SK-N-SH (cell line): ENCODE results near the gene DLL1. TPM values are rescaled to one million over a fixed set of nuclear protein-coding genes. Genes with fewer than 3 reads are reported as not detected.

Experiments used
- CTCF ChIA-PET: fragments of 300-600, 350-600 bp; formaldehyde crosslinking; extraction: SDS; loops from one replicate; lab custom pipeline; 2021; lab: Yijun Ruan, JAX
- POLR2A ChIA-PET: fragments of 350-600 bp; sonication (Branson Sonifier 250); formaldehyde crosslinking; extraction: SDS; loops from one replicate; lab custom pipeline; 2020; ENCODE audit warnings: antibody characterized with exemption, inconsistent platforms; lab: Yijun Ruan, JAX
- DNase-seq: peaks from one replicate; pipeline ENCODE4 v3.0.0; 2012
- H2AFZ ChIP-seq: fragments of 200-600 bp; sonication (generic); 2 replicates; pipeline ENCODE4 v1.8.1; 2016; ENCODE audit warnings: antibody characterized with exemption, mild to moderate bottlenecking, low read depth
- H3F3A ChIP-seq: fragments of 200-600 bp; sonication (generic); replicated peaks from 2 replicates; pipeline ENCODE3; 2016; ENCODE audit warnings: antibody characterized with exemption, mild to moderate bottlenecking; ENCODE audit not compliant: insufficient read depth
- H3K27ac ChIP-seq, 2 experiments: fragments of 200-500 bp in 1 of 2; fragments of 200-600 bp in 1 of 2; sonication (Bioruptor generic) in 1 of 2; sonication (generic), shearing (Covaris generic) in 1 of 2; 2 replicates each; pipeline versions ENCODE4 v1.5.1 to v1.6.1; 2014 to 2016; ENCODE audit warnings: low read depth in 2 of 2, inconsistent platforms in 1 of 2, low read length in 1 of 2, mild to moderate bottlenecking in 1 of 2, mixed read lengths in 1 of 2
- H3K27me3 ChIP-seq: fragments of 200-600 bp; sonication (generic), shearing (Covaris generic); 2 replicates; pipeline ENCODE4 v1.6.1; 2016; ENCODE audit warnings: mixed run types; ENCODE audit not compliant: insufficient read depth
- H3K36me3 ChIP-seq, 2 experiments: fragments of 200-500 bp in 1 of 2; fragments of 200-600 bp in 1 of 2; sonication (Bioruptor generic) in 1 of 2; sonication (generic) in 1 of 2; replicated peaks in 1 of 2; 2 replicates each; pipeline versions ENCODE3 to v1.5.1; 2014 to 2016; ENCODE audit warnings: low read length in 1 of 2, mild to moderate bottlenecking in 1 of 2; ENCODE audit not compliant: insufficient read depth in 2 of 2, control insufficient read depth in 1 of 2
- H3K4me1 ChIP-seq, 2 experiments: fragments of 200-500 bp in 1 of 2; fragments of 200-600 bp in 1 of 2; sonication (Bioruptor generic) in 1 of 2; sonication (generic), shearing (Covaris generic) in 1 of 2; 2 replicates each; pipeline versions ENCODE4 v1.5.1 to v1.6.1; 2014 to 2016; ENCODE audit warnings: low read depth in 1 of 2, low read length in 1 of 2, mixed run types in 1 of 2; ENCODE audit not compliant: insufficient read depth in 2 of 2, control insufficient read depth in 1 of 2
- H3K4me2 ChIP-seq: fragments of 200-600 bp; sonication (generic), shearing (Covaris generic); 2 replicates; pipeline ENCODE4 v1.6.1; 2017; ENCODE audit warnings: mixed run types
- H3K4me3 ChIP-seq, 2 experiments: fragments of 200-500 bp in 1 of 2; fragments of 200-600 bp in 1 of 2; sonication (Bioruptor generic) in 1 of 2; sonication (generic), shearing (Covaris generic) in 1 of 2; 2 replicates each; pipeline versions ENCODE4 v1.5.1 to v1.8.1; 2014 to 2016; ENCODE audit warnings: low read depth in 2 of 2, inconsistent platforms in 1 of 2, low read length in 1 of 2, mild to moderate bottlenecking in 1 of 2, mixed read lengths in 1 of 2, moderate library complexity in 1 of 2
- H3K79me2 ChIP-seq: fragments of 200-600 bp; sonication (generic); 2 replicates; pipeline ENCODE4 v1.8.1; 2017; ENCODE audit warnings: mild to moderate bottlenecking; ENCODE audit not compliant: insufficient read depth
- H3K9ac ChIP-seq: fragments of 200-600 bp; sonication (generic); 2 replicates; pipeline ENCODE4 v1.6.1; 2017; ENCODE audit warnings: mixed run types
- H3K9me2 ChIP-seq: fragments of 200-600 bp; sonication (generic); 2 replicates; pipeline ENCODE4 v1.6.1; 2017; ENCODE audit warnings: mixed run types
- H3K9me3 ChIP-seq: fragments of 200-600 bp; sonication (generic); 2 replicates; pipeline ENCODE4 v1.6.1; 2017; ENCODE audit warnings: mixed run types, mild to moderate bottlenecking, moderate library complexity
- H4K20me1 ChIP-seq: fragments of 200-600 bp; sonication (generic); 2 replicates; pipeline ENCODE4 v1.6.1; 2017; ENCODE audit warnings: mild to moderate bottlenecking, mixed run types; ENCODE audit not compliant: insufficient read depth
- CHD2 ChIP-seq: fragments of 150-350 bp; IDR thresholded peaks from 2 replicates; pipeline ENCODE4 v1.6.1; 2018; ENCODE audit warnings: low read length; ENCODE audit not compliant: partially characterized antibody
- ELF1 ChIP-seq: IDR thresholded peaks from 2 replicates; pipeline ENCODE4 v1.4.0; 2012
- FOSL2 ChIP-seq: IDR thresholded peaks from 2 replicates; pipeline ENCODE4 v1.4.0; 2012; ENCODE audit warnings: low read depth, mild to moderate bottlenecking, moderate library complexity, borderline replicate concordance
- FOXM1 ChIP-seq: IDR thresholded peaks from 2 replicates; pipeline ENCODE4 v1.4.0; 2012; ENCODE audit warnings: low read depth, mild to moderate bottlenecking
- GATA2 ChIP-seq: sonication (generic); formaldehyde crosslinking; IDR thresholded peaks from 2 replicates; pipeline ENCODE4 v1.5.0; 2020; ENCODE audit warnings: mild to moderate bottlenecking, missing genetic modification reagents
- JUND ChIP-seq: IDR thresholded peaks from 2 replicates; pipeline ENCODE4 v1.4.0; 2012
- MAX ChIP-seq: IDR thresholded peaks from 2 replicates; pipeline ENCODE4 v1.4.0; 2012; ENCODE audit warnings: low read depth
- MEF2A ChIP-seq: IDR thresholded peaks from 2 replicates; pipeline ENCODE4 v1.4.0; 2012; ENCODE audit warnings: low read depth, borderline replicate concordance
- MXI1 ChIP-seq: IDR thresholded peaks from 2 replicates; pipeline ENCODE4 v1.6.1; 2012; ENCODE audit warnings: mild to moderate bottlenecking, low read depth, low read length, improper control_type of control experiment
- NFIC ChIP-seq: IDR thresholded peaks from 2 replicates; pipeline ENCODE4 v1.4.0; 2012; ENCODE audit warnings: borderline replicate concordance
- POLR2AphosphoS5 ChIP-seq: IDR thresholded peaks from 2 replicates; pipeline ENCODE4 v1.6.1; 2012; ENCODE audit warnings: low read depth, low read length
- RAD21 ChIP-seq: IDR thresholded peaks from 2 replicates; pipeline ENCODE4 v1.6.1; 2012; ENCODE audit warnings: mild to moderate bottlenecking, low read length
- REST ChIP-seq: IDR thresholded peaks from 2 replicates; pipeline ENCODE4 v1.6.1; 2012; ENCODE audit warnings: mild to moderate bottlenecking, low read depth, low read length, moderate library complexity
- YY1 ChIP-seq: IDR thresholded peaks from 2 replicates; pipeline ENCODE4 v1.4.0; 2012; ENCODE audit warnings: low read depth, mild to moderate bottlenecking
- WGBS: methylation state at CpG from one replicate; pipeline ENCODE4 v1.1.6; 2017; ENCODE audit warnings: low lambda C conversion rate; 5-methylcytosine and 5-hydroxymethylcytosine counted together
- polyA plus RNA-seq, 3 experiments: library from polyadenylated mRNA; depleted of rRNA; stranded (reverse); fragments of >200 nt; gene quantifications; 2 replicates each; pipeline ENCODE4 v1.2.3, GENCODE V29; 2012
- TF ChIP-seq, protein P1 (sequence below): fragments of 150-350 bp; IDR thresholded peaks from 2 replicates; pipeline ENCODE4 v1.6.1; 2017; ENCODE audit warnings: antibody characterized with exemption, low read length, low read depth, borderline replicate concordance
- TF ChIP-seq, protein P2 (sequence below): IDR thresholded peaks from 2 replicates; pipeline ENCODE4; 2012

Gene DLL1
- polyA plus RNA-seq, 1 of the 3 experiments (the other 2 are of a cell fraction): 0.25 TPM

DNA sequence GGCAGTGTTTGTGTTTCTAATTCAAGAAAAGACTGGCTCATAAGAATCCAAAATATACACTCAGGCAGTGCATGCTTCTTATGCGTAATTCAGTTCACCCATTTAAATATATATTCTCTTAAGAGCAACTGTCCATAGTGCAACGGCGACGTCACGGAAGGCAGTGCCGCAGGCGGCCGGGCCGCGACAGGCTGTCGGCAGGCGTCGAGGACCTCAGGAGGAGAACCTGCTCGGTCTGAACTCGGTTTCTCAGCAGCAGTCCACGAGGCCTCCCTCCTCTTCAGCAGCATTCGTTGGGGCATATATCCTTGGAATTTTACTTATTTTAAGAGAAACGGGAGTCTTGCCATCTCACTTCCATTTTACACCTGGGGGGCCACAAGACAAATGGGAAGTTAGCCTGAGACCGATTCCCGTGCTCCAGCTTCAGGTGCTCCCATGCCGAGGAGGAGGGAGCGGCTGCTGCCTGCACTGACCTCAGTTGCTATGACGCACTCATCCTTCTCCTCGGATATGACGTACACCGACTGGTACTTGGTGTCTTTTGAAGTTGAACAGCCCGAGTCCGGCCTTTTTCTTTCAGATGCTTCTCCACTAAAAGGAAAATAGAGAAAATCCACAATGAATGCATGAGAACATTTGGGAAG, 8.2 kb downstream of the DLL1 start:
- Histone ChIP-seq H3K4me3 (no peak overlapping the region), H3K4me1 (peaks cover 0 to 17% of the 10 kb centered on the region in 2 experiments; a peak in 2 of 4 replicates), H3K27ac (no peak overlapping the region), H3K9me3 (no peaks in the 10 kb centered on the region), H3K9ac (no peak overlapping the region), H3K27me3 (peaks cover 16% of the 10 kb centered on the region; the same call in 1 of the 2 replicates), H3F3A (no peaks in the 10 kb centered on the region), H3K4me2 (no peak overlapping the region), H2AFZ (no peak overlapping the region), H3K9me2 (no peaks in the 10 kb centered on the region), H4K20me1 (no peaks in the 10 kb centered on the region), H3K79me2 (no peaks in the 10 kb centered on the region), H3K36me3 (no peaks in the 10 kb centered on the region)
- TF ChIP-seq POLR2AphosphoS5: no peak
- no peak for TF ChIP-seq JUND
- TF ChIP-seq MEF2A: no peak
- TF ChIP-seq ELF1: no peak
- TF ChIP-seq GATA2: no peak
- TF ChIP-seq MAX: no peak
- TF ChIP-seq FOXM1: no peak
- TF ChIP-seq MXI1: no peak
- TF ChIP-seq FOSL2: no peak
- TF ChIP-seq, protein P1, sequence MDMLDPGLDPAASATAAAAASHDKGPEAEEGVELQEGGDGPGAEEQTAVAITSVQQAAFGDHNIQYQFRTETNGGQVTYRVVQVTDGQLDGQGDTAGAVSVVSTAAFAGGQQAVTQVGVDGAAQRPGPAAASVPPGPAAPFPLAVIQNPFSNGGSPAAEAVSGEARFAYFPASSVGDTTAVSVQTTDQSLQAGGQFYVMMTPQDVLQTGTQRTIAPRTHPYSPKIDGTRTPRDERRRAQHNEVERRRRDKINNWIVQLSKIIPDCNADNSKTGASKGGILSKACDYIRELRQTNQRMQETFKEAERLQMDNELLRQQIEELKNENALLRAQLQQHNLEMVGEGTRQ: no peak
- no peak for DNase-seq
- POLR2A ChIA-PET: no interaction called here
- WGBS: 81% methylated on average over 28 of the region's 28 CpGs
- CTCF ChIA-PET: no interaction called here

- H2AFZ ChIP-seq: no peak overlapping the region
- DNase-seq: no peak
- H3F3A ChIP-seq: no peaks in the 10 kb centered on the region
- TF ChIP-seq NFIC: no peak
- no peak for TF ChIP-seq REST
- TF ChIP-seq JUND: no peak
- TF ChIP-seq, protein P2, sequence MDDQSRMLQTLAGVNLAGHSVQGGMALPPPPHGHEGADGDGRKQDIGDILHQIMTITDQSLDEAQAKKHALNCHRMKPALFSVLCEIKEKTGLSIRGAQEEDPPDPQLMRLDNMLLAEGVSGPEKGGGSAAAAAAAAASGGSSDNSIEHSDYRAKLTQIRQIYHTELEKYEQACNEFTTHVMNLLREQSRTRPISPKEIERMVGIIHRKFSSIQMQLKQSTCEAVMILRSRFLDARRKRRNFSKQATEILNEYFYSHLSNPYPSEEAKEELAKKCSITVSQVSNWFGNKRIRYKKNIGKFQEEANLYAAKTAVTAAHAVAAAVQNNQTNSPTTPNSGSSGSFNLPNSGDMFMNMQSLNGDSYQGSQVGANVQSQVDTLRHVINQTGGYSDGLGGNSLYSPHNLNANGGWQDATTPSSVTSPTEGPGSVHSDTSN: no peak
- no peak for TF ChIP-seq CHD2
- TF ChIP-seq, protein P1: no peak
- no peak for TF ChIP-seq RAD21
- TF ChIP-seq YY1: no peak
- H3K79me2 ChIP-seq: no peaks in the 10 kb centered on the region
- H4K20me1 ChIP-seq: no peaks in the 10 kb centered on the region
- 87% methylated on average over 48 of the region's 48 CpGs for WGBS
- no peak overlapping the region for H3K27ac ChIP-seq
- H3K4me2 ChIP-seq: no peak overlapping the region
- POLR2A ChIA-PET: no interaction called here
- H3K9me2 ChIP-seq: no peaks in the 10 kb centered on the region
- no peaks in the 10 kb centered on the region for H3K36me3 ChIP-seq
- H3K9me3 ChIP-seq: no peaks in the 10 kb centered on the region
- peaks cover 7% of the 10 kb centered on the region; the same call in 1 of the 2 replicates for H3K27me3 ChIP-seq
- H3K4me1 ChIP-seq: peaks cover 0 to 13% of the 10 kb centered on the region in 2 experiments; a peak in 2 of 4 replicates
- CTCF ChIA-PET: interaction anchor here (1.8 kb wide), 1 partner anchor 13 kb away, joined by 4 read pairs; no protein-coding TSS in a partner anchor
- no peak overlapping the region for H3K9ac ChIP-seq
- no peak overlapping the region for H3K4me3 ChIP-seq
Measured at GRCh38 chr6:170281331-170282292, 9.3 kb downstream of the DLL1 start.
